Astrocyte of the cerebellum (primary cell): ENCODE data around the gene TMCO4.
"Not testable (repeated sequence)": the region's sequence is repeated elsewhere in the genome, so short reads cannot be mapped to it uniquely, and the experiment has no call there.

ENCODE experiments used
- DNase-seq: peaks from one replicate; pipeline ENCODE4 v3.0.0-alpha.2; 2011; ENCODE audit warnings: low read depth
- H3K4me3 ChIP-seq: 2 replicates; pipeline ENCODE4 v1.5.1; 2011; ENCODE audit warnings: mild to moderate bottlenecking, low read depth, low read length, moderate library complexity
- CTCF ChIP-seq: IDR thresholded peaks from 2 replicates; pipeline ENCODE4 v1.5.1; 2012; ENCODE audit warnings: low read length, low read depth, moderate library complexity, mild to moderate bottlenecking; ENCODE audit errors: missing control alignments
- in situ Hi-C: cut with HindIII; loops from 2 replicates; pipeline ENCODE4 v1.10.0; 2017; ENCODE audit warnings: low sequenced_read_pairs

TMCO4 gene

GRCh38 chr1:19799230-19800075 is at the start of gene TMCO4:
Gene TMCO4, minus strand, starts transcription at chr1:19799916. Its CDS starts 19,158 bp downstream, at chr1:19780758.
- peak within 1 kb of the TSS; percentile 43 for H3K4me3 ChIP-seq
- TF ChIP-seq CTCF = peak; percentile 29
- in situ Hi-C loops = no loop called here
- DNase-seq = no peak

GRCh38 chr1:19849307-19849706 is 49.6 kb upstream of the TMCO4 start:
- DNase-seq, H3K4me3 ChIP-seq, in situ Hi-C loops: not testable (repeated sequence)

GRCh38 chr1:19847334-19847733 is 47.6 kb upstream of the TMCO4 start:
- in situ Hi-C loops, H3K4me3 ChIP-seq, DNase-seq: not testable (repeated sequence)

DNA sequence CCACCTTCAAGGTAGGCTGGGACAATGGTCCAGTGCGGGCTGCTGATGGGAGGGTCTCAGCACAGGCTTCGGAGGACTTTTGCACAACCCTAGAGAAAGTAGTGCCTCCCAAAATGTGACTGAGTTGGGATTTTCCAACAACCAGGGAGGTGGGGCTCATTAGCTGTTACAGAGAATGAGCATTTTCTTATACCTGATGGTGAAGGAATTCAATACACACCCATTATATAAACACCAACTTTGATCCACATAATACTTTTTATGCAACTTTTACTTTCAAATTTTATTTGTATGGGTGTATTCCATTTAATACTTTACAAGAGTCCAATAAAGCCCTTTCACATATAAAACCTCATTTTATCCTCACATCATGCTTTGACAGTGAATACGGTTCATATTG is 46.6 kb upstream of the TMCO4 start:
- TF ChIP-seq CTCF = no peak

GRCh38 chr1:19845555-19845954 is 45.8 kb upstream of the TMCO4 start:
- in situ Hi-C loops = no loop called here
- no peak overlapping the region for H3K4me3 ChIP-seq
- no peak for DNase-seq
- TF ChIP-seq CTCF = no peak

More for the DNA sequence above, 46.6 kb upstream of the TMCO4 start:
- no peak overlapping the region for H3K4me3 ChIP-seq
- in situ Hi-C loops = no loop called here
- no peak for DNase-seq

- no peak for DNase-seq
- H3K4me3 ChIP-seq = no peak overlapping the region
- in situ Hi-C loops = no loop called here
- no peak for TF ChIP-seq CTCF
Observed at GRCh38 chr1:19844731-19845495, 45.2 kb upstream of the TMCO4 start.

DNA sequence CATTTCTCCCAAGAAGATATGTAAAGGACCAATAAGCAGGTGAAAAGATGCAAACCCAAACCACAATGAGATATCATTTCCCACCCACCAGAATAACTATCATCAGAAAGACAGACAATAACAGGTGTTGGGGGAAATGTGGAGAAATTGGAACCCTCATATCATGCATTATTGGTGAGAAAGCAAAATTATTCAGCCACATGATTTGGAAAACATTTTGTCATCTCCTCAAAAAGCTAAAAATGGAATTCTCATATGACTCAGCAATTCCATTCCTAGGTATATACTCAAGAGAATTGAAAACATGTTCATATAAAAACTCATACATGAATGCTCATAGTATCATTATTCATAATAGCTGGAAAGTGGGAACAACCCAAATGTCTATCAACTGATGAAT is 40.5 kb upstream of the TMCO4 start:
- no peak for TF ChIP-seq CTCF
- DNase-seq = no peak
- H3K4me3 ChIP-seq = no peak overlapping the region
- in situ Hi-C loops = no loop called here
